Measurements from ENCODE around the gene UBXN4. TPM values are rescaled to one million over a fixed set of nuclear protein-coding genes. Genes with fewer than 3 reads are reported as not detected.
"Not testable (repeated sequence)": the region's sequence is repeated elsewhere in the genome, so short reads cannot be mapped to it uniquely, and the experiment has no call there.

The UBXN4 gene
- total RNA-seq, 2 donors from 2014 or later, result 81.0 to 81.6 TPM

GRCh38 chr2:135795641-135796040 lies 54.0 kb downstream of the UBXN4 start:
- H3K27me3 Mint-ChIP-seq (ENCODE audit: insufficient read depth), result not testable (repeated sequence)

GRCh38 chr2:135796606-135797005 lies 55.0 kb downstream of the UBXN4 start:
- H3K9me3 Mint-ChIP-seq, result peaks cover 28% of the 10 kb centered on the region
- no peaks in the 10 kb centered on the region for H3K4me1 Mint-ChIP-seq
- no peak overlapping the region for H3K4me3 Mint-ChIP-seq
- Histone ChIP-seq H3K4me3 (ENCODE audit: low read length) (no peak overlapping the region), H3K4me1 (ENCODE audit: control insufficient read depth, insufficient read depth, low read length) (no peaks in the 10 kb centered on the region), H3K9me3 (ENCODE audit: control insufficient read depth, low read length) (peaks cover 20% of the 10 kb centered on the region), H3K27ac (ENCODE audit: low read depth, low read length) (no peak overlapping the region), H3K27me3 (ENCODE audit: control insufficient read depth, insufficient read depth, low read length, poor library complexity, severe bottlenecking) (no peaks in the 10 kb centered on the region), H3K36me3 (ENCODE audit: control insufficient read depth, insufficient read depth, low read length) (no peaks in the 10 kb centered on the region), H3K9ac (ENCODE audit: extremely low read depth, low read length, poor library complexity, severe bottlenecking) (no peak overlapping the region)
- WGBS, 2 experiments (ENCODE audit: insufficient coverage in 1 of 2, insufficient read length in 1 of 2), result 94 to 95% methylated on average over 3 to 8 of the region's 8 CpGs
- no peak for DNase-seq
- H3K27ac Mint-ChIP-seq, result no peak overlapping the region
- no peak for TF ChIP-seq CTCF (conservative IDR thresholded peaks at IDR 0.05)
- H3K27me3 Mint-ChIP-seq (ENCODE audit: insufficient read depth), result peaks cover 2% of the 10 kb centered on the region
- H3K36me3 Mint-ChIP-seq (ENCODE audit: low read depth), result peaks cover 4% of the 10 kb centered on the region

More at GRCh38 chr2:135795641-135796040, 54.0 kb downstream of the UBXN4 start:
- not testable (repeated sequence) for H3K36me3 Mint-ChIP-seq (ENCODE audit: low read depth); H3K27me3 ChIP-seq (ENCODE audit: control insufficient read depth, insufficient read depth, low read length, poor library complexity, severe bottlenecking); H3K36me3 ChIP-seq (ENCODE audit: control insufficient read depth, insufficient read depth, low read length); H3K4me1 ChIP-seq (ENCODE audit: control insufficient read depth, insufficient read depth, low read length); DNase-seq; H3K27ac ChIP-seq (ENCODE audit: low read depth, low read length); H3K4me3 ChIP-seq (ENCODE audit: low read length); H3K27ac Mint-ChIP-seq; H3K4me3 Mint-ChIP-seq; H3K4me1 Mint-ChIP-seq; H3K9ac ChIP-seq (ENCODE audit: extremely low read depth, low read length, poor library complexity, severe bottlenecking)
- 84 to 85% methylated on average over 4 of the region's 4 CpGs for WGBS, 2 experiments (ENCODE audit: insufficient coverage in 1 of 2, insufficient read length in 1 of 2)
- H3K9me3 ChIP-seq (ENCODE audit: control insufficient read depth, low read length), result peaks cover 11% of the 10 kb centered on the region
- peak; percentile 56 for TF ChIP-seq CTCF (conservative IDR thresholded peaks at IDR 0.05)
- H3K9me3 Mint-ChIP-seq, result peaks cover 26% of the 10 kb centered on the region

GRCh38 chr2:135797497-135798274 lies 56.0 kb downstream of the UBXN4 start:
- H3K4me3 ChIP-seq (ENCODE audit: low read length), result no peak overlapping the region
- Mint-ChIP-seq H3K4me3 (no peak overlapping the region), H3K4me1 (no peaks in the 10 kb centered on the region), H3K27ac (no peak overlapping the region), H3K27me3 (ENCODE audit: insufficient read depth) (peaks cover 2% of the 10 kb centered on the region), H3K9me3 (peaks cover 29% of the 10 kb centered on the region), H3K36me3 (ENCODE audit: low read depth) (peaks cover 4% of the 10 kb centered on the region)
- H3K9ac ChIP-seq (ENCODE audit: extremely low read depth, low read length, poor library complexity, severe bottlenecking), result no peak overlapping the region
- peaks cover 30% of the 10 kb centered on the region for H3K9me3 ChIP-seq (ENCODE audit: control insufficient read depth, low read length)
- H3K27ac ChIP-seq (ENCODE audit: low read depth, low read length), result no peak overlapping the region
- DNase-seq, result peak; percentile 94
- TF ChIP-seq CTCF (conservative IDR thresholded peaks at IDR 0.05), result peak; percentile 97
- no peaks in the 10 kb centered on the region for H3K4me1 ChIP-seq (ENCODE audit: control insufficient read depth, insufficient read depth, low read length)
- H3K27me3 ChIP-seq (ENCODE audit: control insufficient read depth, insufficient read depth, low read length, poor library complexity, severe bottlenecking), result no peaks in the 10 kb centered on the region
- 54 to 76% methylated on average over 6 to 22 of the region's 22 CpGs for WGBS, 2 experiments (ENCODE audit: insufficient coverage in 1 of 2, insufficient read length in 1 of 2)
- H3K36me3 ChIP-seq (ENCODE audit: control insufficient read depth, insufficient read depth, low read length), result no peaks in the 10 kb centered on the region
